ENCODE results near the gene TULP3.

Gene TULP3

GRCh38 chr12:2877047-2877952 is 13.4 kb upstream of the TULP3 start, which contains the start of the genes FOXM1 and RHNO1:
Gene FOXM1 (minus strand): TSS chr12:2877174. CDS start chr12:2874478, 2,696 bp downstream.
Gene RHNO1 (plus strand): TSS chr12:2877223. CDS start chr12:2885367, 8,144 bp downstream.
- DNase-seq: peak; percentile 86

GRCh38 chr12:2877953-2878732 is 12.5 kb upstream of the TULP3 start:
- peak; percentile 69 for DNase-seq

GRCh38 chr12:2879853-2880252 is 10.8 kb upstream of the TULP3 start:
- DNase-seq: no peak

- DNase-seq: no peak
Measured at GRCh38 chr12:2884810-2885209, 5.9 kb upstream of the TULP3 start.

- DNase-seq: no peak
Measured at GRCh38 chr12:2886768-2887450, 3.8 kb upstream of the TULP3 start.

- no peak for DNase-seq
Measured at GRCh38 chr12:2890001-2890387, 697 bp upstream of the TULP3 start.

GRCh38 chr12:2891240-2892053 is 756 bp downstream of the TULP3 start:
- DNase-seq: peak; percentile 38

GRCh38 chr12:2892246-2892645 is 1.6 kb downstream of the TULP3 start:
- no peak for DNase-seq

- DNase-seq: no peak
Measured at GRCh38 chr12:2893007-2893406, 2.3 kb downstream of the TULP3 start.

GRCh38 chr12:2895051-2895451 is 4.4 kb downstream of the TULP3 start:
- no peak for DNase-seq

- DNase-seq: no peak
Measured at GRCh38 chr12:2895511-2895910, 4.8 kb downstream of the TULP3 start.

- no peak for DNase-seq
Measured at GRCh38 chr12:2897418-2897817, 6.7 kb downstream of the TULP3 start.

- DNase-seq: no peak
Measured at GRCh38 chr12:2900642-2901041, 10.0 kb downstream of the TULP3 start.

GRCh38 chr12:2902272-2902880 is 11.7 kb downstream of the TULP3 start:
- DNase-seq: peak; percentile 81

- no peak for DNase-seq
Measured at GRCh38 chr12:2904260-2904659, 13.6 kb downstream of the TULP3 start.

GRCh38 chr12:2912216-2912575 is 21.5 kb downstream of the TULP3 start:
- no peak for DNase-seq

- no peak for DNase-seq
Measured at GRCh38 chr12:2919249-2919648, 28.6 kb downstream of the TULP3 start.

GRCh38 chr12:2922329-2922728 is 31.6 kb downstream of the TULP3 start:
- no peak for DNase-seq

- no peak for DNase-seq
Measured at GRCh38 chr12:2923057-2923456, 32.4 kb downstream of the TULP3 start.

GRCh38 chr12:2924019-2924418 is 33.3 kb downstream of the TULP3 start:
- DNase-seq: no peak

- DNase-seq: no peak
Measured at GRCh38 chr12:2925322-2925995, 34.8 kb downstream of the TULP3 start.

Measured in NCI-H1092 (cell line).